HG02840 (cell line): ENCODE measurements around the gene BTBD19.
"Not testable (repeated sequence)": the region's sequence is repeated elsewhere in the genome, so short reads cannot be mapped to it uniquely, and the experiment has no call there.

Experiments used
- ATAC-seq: cut with Tn5 transposase; IDR thresholded peaks from one replicate; pipeline ENCODE4 v1.9.1; 2021; ENCODE audit warnings: mild to moderate bottlenecking, moderate library complexity, moderate number of reproducible peaks; ENCODE audit not compliant: unreplicated experiment, low FRiP score

Gene BTBD19

GRCh38 chr1:44827197-44828002, 19.1 kb downstream of the BTBD19 start:
- no peak for ATAC-seq

DNA sequence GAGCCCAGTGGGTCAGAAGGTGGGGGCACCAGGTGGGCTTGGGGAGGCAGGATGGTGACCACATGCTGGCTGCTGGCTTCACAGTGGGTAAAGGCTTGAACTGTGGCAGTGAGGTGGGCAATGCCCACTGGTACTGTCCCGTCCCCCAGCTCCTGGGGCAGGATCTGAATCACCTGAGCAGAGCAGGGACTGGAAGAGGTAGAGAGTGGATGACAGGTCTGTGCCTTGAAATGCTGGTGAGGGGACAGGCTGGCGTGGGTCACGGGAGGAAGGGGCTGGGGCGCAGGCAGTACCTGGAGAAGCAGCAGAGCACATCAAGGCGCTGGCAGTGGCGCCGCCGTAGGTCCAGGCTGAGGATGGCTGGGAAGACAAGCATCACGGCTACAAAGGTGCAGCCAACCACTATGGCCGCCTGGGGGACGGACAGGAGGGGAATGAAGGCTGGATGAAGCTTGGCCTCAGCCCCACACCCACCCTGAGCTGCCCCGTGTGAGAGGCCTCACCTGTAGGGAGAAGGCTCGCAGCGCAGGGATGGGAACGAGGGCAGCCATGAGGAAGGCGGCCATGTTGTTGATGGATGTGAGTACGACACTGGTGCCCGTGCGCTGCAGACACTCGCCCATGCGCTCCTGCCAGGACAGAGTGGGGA, 19.8 kb downstream of the BTBD19 start:
- no peak for ATAC-seq

DNA sequence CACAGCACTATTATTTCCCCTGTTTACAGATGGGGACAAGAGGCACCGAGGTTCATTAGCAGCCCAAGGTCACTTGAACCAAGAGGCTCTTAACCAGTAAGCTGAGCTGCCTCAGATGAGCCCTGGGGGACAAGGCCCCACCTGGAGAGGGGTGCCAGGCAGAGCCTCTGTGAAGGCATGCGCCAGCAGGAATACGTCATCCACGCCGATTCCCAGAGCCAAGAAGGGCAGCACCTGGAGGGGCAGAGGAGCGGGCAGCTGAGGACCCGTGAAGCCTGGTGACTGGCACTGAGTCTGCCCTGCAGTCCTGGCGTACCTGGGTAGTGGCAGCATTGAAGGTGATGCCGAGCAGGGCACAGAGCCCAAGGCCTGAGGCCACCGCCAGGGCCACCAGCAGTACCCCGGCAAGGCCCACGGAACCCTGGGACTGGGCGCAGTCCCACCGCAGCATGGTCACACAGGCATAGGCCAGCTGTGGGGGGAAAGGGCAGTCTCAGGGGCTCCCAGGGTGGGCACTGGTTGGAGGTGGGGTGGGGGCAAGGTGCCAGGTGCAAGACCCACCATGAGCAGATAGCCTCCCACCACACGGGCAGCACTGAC, 20.6 kb downstream of the BTBD19 start:
- ATAC-seq, result no peak

DNA sequence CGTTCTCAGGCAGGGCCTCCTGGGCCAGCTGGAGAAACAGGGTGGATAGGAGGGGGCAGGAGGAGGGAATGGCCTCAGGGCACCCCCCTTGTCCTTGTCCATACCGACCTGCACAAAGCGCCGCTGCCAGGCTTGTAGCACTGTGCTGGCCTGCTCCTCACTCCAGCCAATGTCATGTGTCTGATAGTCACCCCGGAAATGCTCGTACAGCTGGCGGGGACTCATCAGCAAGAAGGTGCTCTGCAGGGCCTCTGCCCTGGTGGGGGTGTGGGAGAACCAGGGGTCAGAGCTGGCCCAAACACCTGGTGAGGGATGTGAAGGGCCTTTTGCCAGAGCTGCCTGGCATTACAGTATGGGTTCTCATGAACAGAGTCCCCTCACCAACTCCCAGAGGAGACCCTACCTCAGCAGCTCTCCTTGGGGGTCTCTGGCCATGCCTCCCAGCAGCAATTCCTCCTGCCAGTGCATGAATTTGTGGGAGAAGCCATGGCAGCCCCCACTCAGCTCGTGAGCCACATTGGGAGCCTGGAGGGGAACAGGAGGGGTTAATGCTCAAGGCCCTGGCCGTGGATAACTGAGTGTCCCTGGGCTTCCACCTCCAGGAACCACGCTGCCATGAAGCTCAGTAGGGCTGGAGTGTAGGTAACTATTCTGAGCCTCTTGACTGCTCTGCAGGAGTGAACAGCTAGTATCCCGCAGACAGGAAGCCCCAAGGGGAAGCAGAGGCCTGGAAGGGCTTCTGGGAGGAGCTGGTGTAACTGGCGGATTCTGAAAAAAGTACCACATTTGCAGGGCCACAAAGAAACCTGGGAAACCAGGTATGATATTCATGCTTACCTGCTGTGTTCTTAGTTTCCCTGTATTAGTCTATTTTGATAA, 21.4 kb downstream of the BTBD19 start:
- ATAC-seq, result no peak

GRCh38 chr1:44830900-44831304, 22.6 kb downstream of the BTBD19 start:
- no peak for ATAC-seq

DNA sequence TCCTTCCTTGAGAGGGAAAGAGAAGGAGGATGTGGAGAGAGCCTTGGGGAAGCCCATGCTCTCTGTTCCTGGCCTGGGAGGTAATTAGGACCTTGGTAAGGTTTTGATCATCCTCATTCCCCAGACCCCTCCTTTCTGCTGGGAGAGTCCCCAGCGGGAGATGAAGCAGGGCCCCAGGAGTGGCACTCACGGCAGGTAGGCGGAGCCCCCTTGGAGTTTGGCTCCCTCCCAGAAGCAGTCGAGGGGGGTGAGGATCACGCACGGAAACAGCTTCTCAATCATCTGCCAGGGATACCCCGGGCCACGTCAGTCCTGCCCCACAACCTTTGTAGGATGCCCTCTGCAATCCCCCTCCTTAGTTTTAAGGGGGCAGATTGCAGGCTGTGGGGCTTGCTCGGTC, 23.2 kb downstream of the BTBD19 start:
- no peak for ATAC-seq

DNA sequence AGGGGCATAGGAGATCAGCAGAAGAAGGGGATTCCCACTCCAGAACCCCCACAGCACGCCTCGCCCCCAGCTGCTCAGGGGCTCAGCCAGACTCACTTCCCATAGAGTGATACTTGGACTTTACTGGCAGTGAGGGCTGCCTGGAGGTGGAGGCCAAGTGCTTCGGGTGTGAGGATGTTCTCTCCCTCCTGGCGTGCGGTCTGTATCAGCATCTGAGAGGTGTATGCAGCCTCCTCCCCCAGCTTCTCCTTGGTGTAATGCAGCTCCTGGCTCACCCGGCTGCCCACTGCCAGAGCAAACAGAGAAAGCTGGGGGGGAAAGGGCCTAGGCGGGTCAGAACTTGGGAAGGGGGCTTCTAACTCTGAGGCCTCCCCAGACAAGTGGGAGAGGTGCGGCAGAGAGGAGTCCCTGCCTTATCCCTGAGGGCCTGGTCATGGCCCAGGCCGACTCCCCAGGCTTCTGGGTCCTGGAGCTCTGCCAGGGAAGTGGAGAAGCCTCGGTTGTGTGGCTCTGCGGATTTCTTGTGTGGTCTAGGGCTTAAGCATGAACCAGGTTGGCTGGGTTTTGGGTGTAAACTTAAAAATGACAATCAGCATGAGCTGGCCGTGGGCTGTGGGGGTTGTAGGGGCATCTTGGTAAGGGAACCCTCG, 23.9 kb downstream of the BTBD19 start:
- ATAC-seq, result no peak

- ATAC-seq, result no peak
These were observed 26.0 kb downstream of the BTBD19 start for GRCh38 chr1:44834328-44834727.

GRCh38 chr1:44835738-44836675, 27.7 kb downstream of the BTBD19 start:
- no peak for ATAC-seq

DNA sequence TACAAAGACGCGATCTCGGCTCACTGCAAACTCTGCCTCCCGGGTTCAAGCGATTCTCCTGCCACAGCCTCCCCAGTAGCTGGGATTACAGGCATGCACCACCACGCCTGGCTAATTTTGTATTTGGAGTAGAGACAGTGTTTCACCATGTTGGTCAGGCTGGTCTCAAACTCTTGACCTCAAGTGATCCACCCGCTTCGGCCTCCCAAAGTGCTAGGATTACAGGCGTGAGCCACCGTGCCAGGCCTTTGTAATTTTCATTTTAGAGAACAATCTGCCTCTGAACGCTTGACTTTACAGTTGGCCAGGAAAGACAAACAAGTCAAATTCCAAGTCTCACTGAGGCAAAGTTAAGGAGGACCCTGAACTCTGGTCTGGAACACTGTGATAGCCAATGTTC, 30.0 kb downstream of the BTBD19 start:
- ATAC-seq, result not testable (repeated sequence)

DNA sequence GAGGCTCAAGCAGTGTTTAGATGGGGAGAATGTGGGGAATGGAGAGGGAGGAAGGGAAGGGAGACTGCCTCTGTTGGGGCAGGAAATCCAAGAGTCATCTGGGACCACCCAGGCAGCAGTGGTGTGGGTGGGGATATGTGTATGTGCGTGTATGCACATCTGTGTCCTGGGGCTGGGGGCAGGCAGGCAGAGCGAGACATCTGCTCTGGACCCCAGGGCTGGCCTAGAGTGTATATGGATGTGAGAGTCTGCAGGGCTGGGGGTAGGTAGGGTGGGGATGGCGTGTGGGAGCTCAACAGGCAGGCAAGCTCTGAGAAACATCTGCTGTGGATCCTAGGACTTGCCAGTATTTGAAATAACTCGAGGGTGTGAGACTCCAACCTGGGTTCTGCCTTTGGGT, 31.3 kb downstream of the BTBD19 start:
- no peak for ATAC-seq

GRCh38 chr1:44842486-44842861, 34.2 kb downstream of the BTBD19 start:
- no peak for ATAC-seq

- ATAC-seq, result no peak
These were observed 34.7 kb downstream of the BTBD19 start, which contains the start of gene PTCH2 for GRCh38 chr1:44842862-44843655. Gene PTCH2 (minus strand): TSS chr1:44843253. CDS start chr1:44842932, 321 bp downstream.

DNA sequence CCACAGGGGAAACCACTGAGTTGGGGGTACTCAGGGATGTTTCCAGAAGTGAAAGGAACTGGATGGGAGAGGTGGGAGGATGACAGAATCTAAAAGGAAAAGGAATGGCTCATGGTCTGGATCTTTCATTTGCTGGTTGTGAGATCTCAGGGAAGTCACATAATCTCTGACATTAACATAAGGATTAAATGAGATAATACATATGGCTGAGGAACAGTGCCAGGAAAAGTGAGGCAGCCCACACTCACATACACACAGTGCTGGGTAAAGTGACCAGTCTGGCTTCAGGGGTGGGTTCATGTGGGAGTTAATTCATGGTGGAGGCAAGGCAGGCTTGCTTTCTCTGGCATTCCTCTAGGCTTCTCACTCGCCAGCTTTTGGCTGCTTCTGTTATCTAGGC, 38.7 kb downstream of the BTBD19 start:
- ATAC-seq, result no peak

GRCh38 chr1:44847845-44848244, 39.5 kb downstream of the BTBD19 start:
- ATAC-seq, result no peak

DNA sequence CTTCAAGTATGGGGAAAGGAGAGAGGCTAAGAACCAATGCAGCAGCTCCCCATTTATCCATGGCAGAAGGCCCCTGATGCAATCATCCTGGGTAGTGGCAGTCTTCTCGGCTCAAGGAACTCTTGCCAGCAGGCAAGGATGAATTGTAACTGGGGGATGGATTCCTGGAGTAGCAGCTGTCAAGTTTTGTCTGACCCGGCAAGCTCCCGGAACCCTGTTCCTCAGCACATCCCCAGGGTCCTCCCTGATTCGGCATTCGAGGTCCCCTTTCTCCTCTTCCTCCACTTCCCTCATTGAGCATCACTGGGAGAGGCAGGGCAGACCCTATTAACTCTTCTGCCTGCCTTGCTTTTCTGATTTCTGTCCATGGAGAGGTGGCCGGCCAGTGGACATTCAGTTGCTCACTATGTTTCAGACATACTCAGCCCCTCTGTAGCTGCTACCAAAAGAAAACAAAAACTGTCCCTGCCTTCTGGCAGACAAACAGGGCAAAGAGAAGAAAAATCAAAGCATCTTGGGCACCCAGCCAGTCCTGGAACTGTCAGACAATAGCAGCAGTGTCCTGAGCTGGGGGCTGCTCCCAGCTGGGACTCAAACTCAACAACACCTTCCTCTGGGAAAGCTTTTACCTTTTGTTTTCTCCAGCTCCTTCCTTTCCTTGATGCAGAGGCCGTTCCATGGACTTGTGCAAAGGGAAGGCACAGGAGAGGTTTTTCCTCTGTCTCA, 40.3 kb downstream of the BTBD19 start:
- ATAC-seq, result no peak

DNA sequence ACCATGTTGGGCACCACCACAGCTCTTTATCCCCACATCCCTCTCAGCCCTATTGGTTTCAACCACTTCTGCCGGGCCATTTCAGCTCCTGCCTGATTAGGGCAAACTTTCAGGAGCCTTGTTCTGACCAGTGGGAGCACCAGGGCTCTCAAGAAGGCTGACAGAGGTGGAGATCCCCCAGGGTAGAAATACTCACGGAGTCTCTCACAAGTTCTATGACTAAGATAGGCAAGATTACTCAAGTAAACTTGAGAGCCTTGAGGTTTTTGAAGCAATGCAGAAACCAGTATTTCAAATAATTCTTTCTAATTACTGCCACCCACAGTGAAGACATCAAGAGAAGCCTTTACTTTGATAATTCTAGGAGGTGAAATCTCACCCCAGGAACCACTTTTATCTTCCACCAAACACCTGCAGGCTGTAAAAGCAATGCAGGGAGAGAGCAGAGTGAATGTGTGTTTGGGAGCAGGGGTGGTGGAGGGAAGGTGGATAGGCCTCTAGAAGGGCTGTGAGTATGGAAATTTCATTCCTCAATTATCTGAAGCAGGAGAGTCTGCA, 41.3 kb downstream of the BTBD19 start:
- no peak for ATAC-seq
